RCC 7860 (cell line): ENCODE data around the gene FAM131B.

ENCODE experiments used
- DNase-seq: peaks from one replicate; pipeline ENCODE4 v3.0.0-alpha.2; 2015; ENCODE audit warnings: low spot score
- FAIRE-seq: peaks from 2 replicates; lab custom pipeline; 2012; peaks lifted over from hg19 to GRCh38; lab: Jason Lieb, UNC

Gene FAM131B

GRCh38 chr7:143325240-143325639 is 37.3 kb downstream of the FAM131B start:
- DNase-seq (no peak), FAIRE-seq (no peak)

DNA sequence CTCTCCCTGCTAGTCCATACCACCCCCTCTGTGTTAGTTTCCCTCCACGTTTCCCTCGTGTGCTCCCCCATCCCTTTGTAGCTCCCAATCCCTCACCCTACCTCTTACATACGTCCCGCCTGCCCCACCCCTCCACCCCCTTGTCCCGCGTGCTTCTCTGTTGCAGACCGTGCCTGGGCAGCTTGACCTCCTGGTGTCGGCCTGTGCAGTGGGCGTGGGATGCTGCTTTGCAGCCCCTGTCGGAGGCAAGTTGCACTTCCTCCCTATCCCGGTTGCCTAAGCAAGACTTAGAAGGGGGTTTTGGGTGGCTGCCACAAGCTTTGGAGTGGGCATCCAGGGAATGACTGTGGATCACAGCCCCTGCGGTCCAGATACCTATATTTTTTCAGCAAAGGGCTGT is 38.9 kb downstream of the FAM131B start:
- FAIRE-seq (no peak), DNase-seq (no peak)

GRCh38 chr7:143322760-143323633 is 39.5 kb downstream of the FAM131B start:
- FAIRE-seq: no peak
- DNase-seq: no peak

DNA sequence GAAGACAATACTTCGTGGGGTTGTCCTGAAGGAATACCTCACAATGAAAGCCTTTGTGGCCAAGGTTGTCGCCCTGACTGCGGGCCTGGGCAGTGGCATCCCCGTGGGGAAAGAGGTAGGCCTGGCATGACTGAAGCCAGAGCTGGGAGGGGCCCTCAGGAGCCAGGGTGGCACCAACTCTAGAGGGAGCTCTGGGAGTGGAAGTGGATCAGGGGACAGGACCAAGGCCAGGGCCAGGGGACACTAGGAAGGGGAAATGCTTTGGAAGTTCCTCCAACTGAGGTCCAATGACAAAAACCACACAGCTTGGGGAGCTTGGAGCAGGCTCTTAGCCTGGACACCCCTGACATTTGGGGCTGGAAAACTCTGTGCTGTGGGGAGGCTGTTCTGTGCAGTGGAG is 40.8 kb downstream of the FAM131B start:
- DNase-seq (no peak), FAIRE-seq (no peak)

DNA sequence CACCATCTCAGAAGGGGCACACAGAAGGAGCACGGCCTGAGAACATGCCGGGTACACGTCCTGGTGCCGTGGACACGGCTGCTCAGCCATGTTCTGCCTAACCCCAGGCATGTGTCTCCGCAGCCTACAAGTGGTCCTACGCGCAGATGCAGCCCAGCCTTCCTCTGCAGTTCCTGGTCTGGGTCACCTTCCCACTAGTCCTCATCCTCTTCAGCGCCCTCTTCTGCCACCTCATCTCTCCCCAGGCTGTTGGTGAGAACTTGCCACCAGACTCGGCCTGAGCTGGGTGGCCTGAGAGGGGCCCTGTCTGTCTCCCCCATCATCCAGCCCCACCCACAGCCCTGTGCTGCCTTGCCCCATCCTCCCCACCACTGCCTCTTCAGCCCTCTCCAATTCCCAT is 41.3 kb downstream of the FAM131B start:
- no peak for DNase-seq
- FAIRE-seq: no peak

GRCh38 chr7:143320620-143321019 is 41.9 kb downstream of the FAM131B start:
- DNase-seq (no peak), FAIRE-seq (no peak)

DNA sequence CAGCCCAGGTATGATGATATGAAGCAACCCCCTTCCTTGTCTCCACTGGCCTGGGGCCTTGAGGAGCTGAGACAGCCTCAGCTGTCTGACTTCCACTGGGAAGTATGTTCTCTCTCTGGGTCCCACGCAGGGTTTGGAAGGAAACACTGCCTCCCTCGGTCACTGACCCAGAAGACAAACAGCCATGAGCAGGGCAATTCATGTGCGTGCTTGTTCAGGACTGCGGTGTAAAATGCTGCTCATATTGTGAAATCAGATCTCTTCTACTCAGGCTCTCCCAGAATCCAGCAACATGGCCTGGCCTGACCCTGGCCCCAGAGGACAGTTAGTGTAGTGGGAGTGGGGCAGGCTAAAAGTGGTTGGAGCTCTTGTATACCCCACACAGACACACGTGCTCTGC is 43.9 kb downstream of the FAM131B start:
- DNase-seq (no peak), FAIRE-seq (no peak)

GRCh38 chr7:143316492-143316891 is 46.0 kb downstream of the FAM131B start:
- FAIRE-seq (no peak), DNase-seq (no peak)

DNA sequence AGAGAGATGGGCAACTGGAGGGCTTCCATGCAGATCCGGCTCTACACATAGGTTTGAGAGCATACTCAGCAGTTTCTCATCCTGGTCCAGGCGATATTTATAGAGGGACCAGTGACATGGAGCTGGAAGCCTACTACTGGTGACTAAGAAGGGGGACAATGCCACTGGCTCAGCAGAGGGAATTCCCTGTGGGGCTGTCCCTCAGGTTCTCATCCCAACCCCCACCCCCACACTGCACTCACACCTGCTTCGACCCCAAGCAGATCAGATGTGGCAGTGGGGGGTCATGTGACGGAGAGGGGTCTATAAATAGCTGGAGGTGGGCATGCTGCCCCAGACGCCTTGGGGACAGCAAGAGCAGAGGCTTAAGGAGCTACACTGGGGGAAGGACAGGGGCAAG is 46.7 kb downstream of the FAM131B start, which contains the start of gene CLCN1:
CLCN1 (plus strand) TSS at position 336 of the 400 bp plus-strand sequence. CDS start 102 bp downstream, outside the sequence.
- FAIRE-seq (no peak), DNase-seq (no peak)

DNA sequence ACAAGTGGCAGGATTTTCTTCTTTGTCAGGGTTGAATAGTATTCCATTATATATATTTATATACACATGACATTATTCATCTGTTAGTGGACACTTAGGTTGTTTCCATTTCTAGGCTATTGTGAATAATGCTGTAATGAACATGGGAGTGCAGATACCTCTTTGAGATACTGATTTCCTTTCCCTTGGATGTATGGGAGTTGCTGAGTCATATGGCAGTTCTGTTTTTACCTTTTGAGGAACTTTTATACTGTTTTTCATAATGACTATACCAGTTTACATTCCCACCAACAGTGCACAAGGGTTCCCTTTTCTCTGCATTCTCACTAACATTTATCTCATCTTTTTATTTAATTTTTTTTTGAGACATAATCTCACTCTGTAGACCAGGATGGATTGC is 48.4 kb downstream of the FAM131B start:
- FAIRE-seq: no peak
- DNase-seq: no peak

DNA sequence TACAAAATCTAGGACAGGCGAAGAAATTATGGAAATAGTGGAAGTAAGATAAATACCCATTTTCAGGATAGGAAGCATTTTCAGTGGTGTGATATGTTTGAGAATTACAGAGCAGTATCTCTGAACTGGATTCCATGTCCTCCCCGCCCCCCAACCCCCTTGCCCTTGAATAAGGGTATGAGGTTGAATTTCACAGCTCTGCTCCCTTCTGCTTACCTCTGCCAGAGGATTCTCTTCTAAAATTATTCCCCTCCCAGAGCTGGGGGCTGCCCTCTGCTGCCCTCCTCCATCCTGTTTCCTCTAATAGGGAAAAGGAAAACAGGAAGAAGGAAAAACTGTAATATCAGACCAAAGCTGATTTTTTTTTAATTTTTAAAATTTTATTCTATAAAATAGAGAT is 53.9 kb downstream of the FAM131B start:
- DNase-seq: no peak
- FAIRE-seq: no peak

GRCh38 chr7:143305423-143306070 is 57.0 kb downstream of the FAM131B start:
- DNase-seq: no peak
- no peak for FAIRE-seq

DNA sequence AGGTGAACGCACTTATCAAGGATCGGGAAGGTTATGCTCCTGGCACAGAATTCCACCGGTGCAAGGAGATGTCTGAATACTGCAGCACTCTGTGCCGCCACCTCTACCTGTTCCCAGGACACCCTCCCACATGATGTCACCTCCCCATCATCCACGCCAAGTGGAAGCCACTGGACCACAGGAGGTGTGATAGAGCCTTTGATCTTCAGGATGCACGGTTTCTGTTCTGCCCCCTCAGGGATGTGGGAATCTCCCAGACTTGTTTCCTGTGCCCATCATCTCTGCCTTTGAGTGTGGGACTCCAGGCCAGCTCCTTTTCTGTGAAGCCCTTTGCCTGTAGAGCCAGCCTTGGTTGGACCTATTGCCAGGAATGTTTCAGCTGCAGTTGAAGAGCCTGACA is 57.6 kb downstream of the FAM131B start:
- DNase-seq (no peak), FAIRE-seq (no peak)

DNA sequence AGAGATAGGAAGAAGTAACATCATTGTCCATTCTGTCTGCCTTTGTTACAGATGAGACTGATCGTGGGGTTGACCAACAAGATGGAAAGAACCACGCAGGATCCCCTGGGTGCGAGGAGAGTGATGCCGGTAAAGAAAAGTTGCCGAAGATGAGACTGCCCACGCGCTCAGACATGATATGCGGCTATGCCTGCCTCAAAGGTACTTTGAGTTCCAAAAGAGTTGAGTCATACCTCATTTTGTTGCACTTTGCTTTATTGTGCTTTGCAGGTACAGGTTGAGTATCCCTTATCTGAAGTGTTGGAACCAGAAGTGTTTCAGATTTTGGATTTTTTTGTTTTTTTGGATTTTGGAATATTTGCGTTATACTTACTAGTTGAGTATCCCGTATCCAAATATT is 58.8 kb downstream of the FAM131B start:
- FAIRE-seq (no peak), DNase-seq (no peak)
